Neural progenitor cell (in vitro differentiated cells): ENCODE results near the gene PIP5KL1.

Experiments used
- CTCF ChIP-seq: fragments of 200-600 bp; sonication (generic); IDR thresholded peaks from 2 replicates; pipeline ENCODE4 v1.5.1; 2017; ENCODE audit warnings: antibody characterized with exemption, mild to moderate bottlenecking
- EZH2 ChIP-seq: fragments of 200-600 bp; sonication (generic); IDR thresholded peaks from 2 replicates; pipeline ENCODE4 v1.6.1; 2017; ENCODE audit warnings: antibody characterized with exemption, mild to moderate bottlenecking, moderate library complexity
- EZH2phosphoT487 ChIP-seq: fragments of 200-600 bp; sonication (generic); IDR thresholded peaks from 2 replicates; pipeline ENCODE4 v1.6.1; 2017; ENCODE audit warnings: antibody characterized with exemption

GRCh38 chr9:127977009-127977883 is 46.7 kb upstream of the PIP5KL1 start:
- no peak for TF ChIP-seq CTCF
- no peak for TF ChIP-seq EZH2phosphoT487
- no peak for TF ChIP-seq EZH2
